Tibial nerve (tissue), 3 donors: ENCODE data around the gene RBM45.

Source experiments
- POLR2A ChIP-seq, 2 donors: fragments of 450-650 bp; IDR thresholded peaks; one replicate each; pipeline ENCODE4 v1.6.1; 2017; ENCODE audit warnings: antibody characterized with exemption in 2 of 2, mild to moderate bottlenecking in 2 of 2, moderate library complexity in 2 of 2
- TF ChIP-seq, protein P1 (sequence below), 5 experiments: fragments of 200-600 bp in 3 of 5; fragments of 450-650 bp in 2 of 5; sonication (generic) in 3 of 5; IDR thresholded peaks; one replicate each; pipeline ENCODE4 v1.5.1; 2016 to 2019; ENCODE audit warnings: antibody characterized with exemption in 5 of 5, mild to moderate bottlenecking in 3 of 5, moderate library complexity in 2 of 5

DNA sequence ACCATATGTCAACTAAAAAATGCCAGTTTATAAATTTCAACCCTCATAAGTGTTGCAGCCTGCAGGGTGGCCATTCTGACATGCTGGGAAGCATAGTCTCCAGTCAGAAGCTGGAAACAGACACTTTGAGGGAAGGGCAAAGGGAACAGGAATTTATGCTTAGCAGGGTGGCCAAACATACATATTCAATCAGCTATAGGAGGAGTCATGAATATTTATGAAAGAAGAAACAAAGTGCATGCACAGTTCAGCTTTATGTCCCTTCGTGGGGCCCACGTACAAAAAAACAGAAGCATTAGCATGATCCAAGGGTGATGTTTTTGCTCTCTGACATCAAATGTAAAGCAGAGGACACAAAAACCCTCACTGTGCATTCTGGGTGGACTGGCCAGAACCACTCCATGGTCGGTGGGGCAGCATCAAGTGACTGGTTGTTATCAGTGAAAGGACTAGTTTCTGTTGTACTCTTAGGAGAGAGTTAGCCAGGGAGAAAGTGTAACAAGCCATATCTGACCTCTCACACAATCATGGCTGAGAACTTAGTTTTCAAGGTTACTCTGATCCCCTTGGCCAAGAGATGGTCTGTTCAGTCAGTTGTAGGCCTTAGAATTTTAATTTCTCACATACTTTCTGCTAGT, 29.7 kb upstream of the RBM45 start:
- no peak for TF ChIP-seq POLR2A (IDR thresholded peaks at IDR 0.05)
- TF ChIP-seq, protein P1, sequence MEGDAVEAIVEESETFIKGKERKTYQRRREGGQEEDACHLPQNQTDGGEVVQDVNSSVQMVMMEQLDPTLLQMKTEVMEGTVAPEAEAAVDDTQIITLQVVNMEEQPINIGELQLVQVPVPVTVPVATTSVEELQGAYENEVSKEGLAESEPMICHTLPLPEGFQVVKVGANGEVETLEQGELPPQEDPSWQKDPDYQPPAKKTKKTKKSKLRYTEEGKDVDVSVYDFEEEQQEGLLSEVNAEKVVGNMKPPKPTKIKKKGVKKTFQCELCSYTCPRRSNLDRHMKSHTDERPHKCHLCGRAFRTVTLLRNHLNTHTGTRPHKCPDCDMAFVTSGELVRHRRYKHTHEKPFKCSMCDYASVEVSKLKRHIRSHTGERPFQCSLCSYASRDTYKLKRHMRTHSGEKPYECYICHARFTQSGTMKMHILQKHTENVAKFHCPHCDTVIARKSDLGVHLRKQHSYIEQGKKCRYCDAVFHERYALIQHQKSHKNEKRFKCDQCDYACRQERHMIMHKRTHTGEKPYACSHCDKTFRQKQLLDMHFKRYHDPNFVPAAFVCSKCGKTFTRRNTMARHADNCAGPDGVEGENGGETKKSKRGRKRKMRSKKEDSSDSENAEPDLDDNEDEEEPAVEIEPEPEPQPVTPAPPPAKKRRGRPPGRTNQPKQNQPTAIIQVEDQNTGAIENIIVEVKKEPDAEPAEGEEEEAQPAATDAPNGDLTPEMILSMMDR (IDR thresholded peaks at IDR 0.05), result no peak
